Osteoblast (primary cell): ENCODE measurements around the gene CHST15. TPM values are rescaled to one million over a fixed set of nuclear protein-coding genes. Genes with fewer than 3 reads are reported as not detected.

Experiments used
- DNase-seq: peaks from one replicate; pipeline ENCODE4 v3.0.0; 2011; ENCODE audit warnings: low spot score, mixed read lengths; ENCODE audit not compliant: insufficient read length; ENCODE audit errors: missing footprints
- H2AFZ ChIP-seq: 2 replicates; pipeline ENCODE4 v1.6.0; 2011; ENCODE audit warnings: mild to moderate bottlenecking, low read length
- H3K27ac ChIP-seq: 2 replicates; pipeline ENCODE4 v1.5.1; 2011; ENCODE audit warnings: mild to moderate bottlenecking, low read depth, low read length, moderate library complexity
- H3K27me3 ChIP-seq: 2 replicates; pipeline ENCODE4 v1.6.0; 2012; ENCODE audit warnings: mild to moderate bottlenecking, control low read depth, inconsistent platforms, low read length, moderate library complexity; ENCODE audit not compliant: insufficient read depth
- H3K36me3 ChIP-seq: 2 replicates; pipeline ENCODE4 v1.5.1; 2011; ENCODE audit warnings: mild to moderate bottlenecking, low read length, control low read depth, moderate library complexity; ENCODE audit not compliant: insufficient read depth
- H3K4me1 ChIP-seq: 2 replicates; pipeline ENCODE4 v1.5.1; 2011; ENCODE audit warnings: mild to moderate bottlenecking, low read length, control low read depth, moderate library complexity; ENCODE audit not compliant: insufficient read depth
- H3K4me2 ChIP-seq: 2 replicates; pipeline ENCODE4 v1.6.0; 2011; ENCODE audit warnings: mild to moderate bottlenecking, low read length; ENCODE audit not compliant: insufficient read depth
- H3K4me3 ChIP-seq: fragments of 200-600 bp; sonication (generic); 3 replicates; pipeline ENCODE4 v1.5.1; 2012; ENCODE audit warnings: mild to moderate bottlenecking, low read length, inconsistent platforms; ENCODE audit not compliant: insufficient read depth
- H3K79me2 ChIP-seq: 2 replicates; pipeline ENCODE4 v1.6.0; 2012; ENCODE audit warnings: mild to moderate bottlenecking, low read length, control low read depth, inconsistent platforms; ENCODE audit not compliant: insufficient read depth
- H3K9me3 ChIP-seq: 2 replicates; pipeline ENCODE4 v1.5.1; 2011; ENCODE audit warnings: low read depth, low read length, control low read depth
- H4K20me1 ChIP-seq: 2 replicates; pipeline ENCODE4 v1.6.0; 2012; ENCODE audit warnings: mild to moderate bottlenecking, low read length, control low read depth; ENCODE audit not compliant: insufficient read depth
- total RNA-seq: library from RNA; depleted of rRNA; stranded (reverse); fragments of >200 nt; gene quantifications from 2 replicates; pipeline ENCODE4 v1.2.3, GENCODE V29; 2012
- TF ChIP-seq, protein P1 (sequence below): IDR thresholded peaks from 2 replicates; pipeline ENCODE4 v1.5.1; 2011; ENCODE audit warnings: mild to moderate bottlenecking, low read depth, low read length, moderate library complexity; ENCODE audit errors: extremely low read depth

CHST15 gene
- total RNA-seq, 1 donor = 22.8 TPM

DNA sequence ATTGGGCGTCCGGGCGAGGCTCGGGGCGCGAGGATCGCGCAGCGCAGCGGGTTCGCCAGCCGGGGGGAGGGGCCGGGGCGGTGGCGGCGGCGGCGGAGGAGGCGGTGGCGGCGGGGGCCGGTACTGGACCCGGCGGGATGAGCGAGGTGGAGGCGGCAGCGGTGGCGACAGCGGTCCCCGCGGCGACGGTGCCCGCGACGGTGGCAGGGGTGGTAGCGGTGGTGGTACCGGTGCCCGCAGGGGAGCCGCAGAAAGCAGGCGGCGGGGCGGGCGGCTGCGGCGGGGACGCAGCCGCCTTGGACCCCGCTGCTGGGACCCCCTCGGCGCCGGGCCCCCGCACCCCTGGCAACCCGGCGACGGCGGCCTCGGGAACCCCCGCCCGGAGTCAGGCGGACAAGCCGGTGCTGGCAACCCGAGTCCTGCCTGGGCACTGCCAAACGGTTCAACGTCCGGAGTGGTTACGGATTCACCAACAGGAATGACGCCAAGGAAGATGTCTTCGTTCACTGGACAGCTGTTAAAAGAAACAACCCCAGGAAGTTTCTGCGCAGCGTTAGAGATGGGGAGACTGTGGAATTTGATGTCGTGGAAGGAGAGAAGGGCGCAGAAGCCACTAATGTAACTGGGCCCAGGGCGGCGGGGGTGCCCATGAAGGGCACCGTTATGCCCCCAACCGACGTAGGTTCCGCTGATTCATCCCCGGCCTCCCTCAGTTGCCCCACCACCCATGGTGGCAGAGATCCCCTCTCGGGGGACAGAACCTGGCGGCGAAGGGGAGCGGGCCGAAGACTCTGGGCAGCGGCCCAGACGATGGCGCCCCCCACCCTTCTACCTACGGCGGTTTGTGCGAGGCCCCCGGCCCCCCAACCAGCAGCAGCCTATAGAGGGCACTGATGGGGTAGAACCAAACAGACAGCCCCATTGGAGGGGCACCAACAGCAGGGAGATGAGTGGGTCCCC, 101.5 kb downstream of the CHST15 start:
- Histone ChIP-seq H3K4me1 (peaks cover 22% of the 10 kb centered on the region), H3K4me3 (peak overlapping the region; percentile 47), H3K36me3 (no peaks in the 10 kb centered on the region), H3K27me3 (peaks cover 40% of the 10 kb centered on the region), H2AFZ (no peak overlapping the region), H3K4me2 (no peak overlapping the region), H3K27ac (no peak overlapping the region), H3K79me2 (no peaks in the 10 kb centered on the region), H3K9me3 (no peaks in the 10 kb centered on the region), H4K20me1 (no peaks in the 10 kb centered on the region)
- peak; percentile 81 for DNase-seq
- TF ChIP-seq, protein P1, sequence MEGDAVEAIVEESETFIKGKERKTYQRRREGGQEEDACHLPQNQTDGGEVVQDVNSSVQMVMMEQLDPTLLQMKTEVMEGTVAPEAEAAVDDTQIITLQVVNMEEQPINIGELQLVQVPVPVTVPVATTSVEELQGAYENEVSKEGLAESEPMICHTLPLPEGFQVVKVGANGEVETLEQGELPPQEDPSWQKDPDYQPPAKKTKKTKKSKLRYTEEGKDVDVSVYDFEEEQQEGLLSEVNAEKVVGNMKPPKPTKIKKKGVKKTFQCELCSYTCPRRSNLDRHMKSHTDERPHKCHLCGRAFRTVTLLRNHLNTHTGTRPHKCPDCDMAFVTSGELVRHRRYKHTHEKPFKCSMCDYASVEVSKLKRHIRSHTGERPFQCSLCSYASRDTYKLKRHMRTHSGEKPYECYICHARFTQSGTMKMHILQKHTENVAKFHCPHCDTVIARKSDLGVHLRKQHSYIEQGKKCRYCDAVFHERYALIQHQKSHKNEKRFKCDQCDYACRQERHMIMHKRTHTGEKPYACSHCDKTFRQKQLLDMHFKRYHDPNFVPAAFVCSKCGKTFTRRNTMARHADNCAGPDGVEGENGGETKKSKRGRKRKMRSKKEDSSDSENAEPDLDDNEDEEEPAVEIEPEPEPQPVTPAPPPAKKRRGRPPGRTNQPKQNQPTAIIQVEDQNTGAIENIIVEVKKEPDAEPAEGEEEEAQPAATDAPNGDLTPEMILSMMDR = no peak

DNA sequence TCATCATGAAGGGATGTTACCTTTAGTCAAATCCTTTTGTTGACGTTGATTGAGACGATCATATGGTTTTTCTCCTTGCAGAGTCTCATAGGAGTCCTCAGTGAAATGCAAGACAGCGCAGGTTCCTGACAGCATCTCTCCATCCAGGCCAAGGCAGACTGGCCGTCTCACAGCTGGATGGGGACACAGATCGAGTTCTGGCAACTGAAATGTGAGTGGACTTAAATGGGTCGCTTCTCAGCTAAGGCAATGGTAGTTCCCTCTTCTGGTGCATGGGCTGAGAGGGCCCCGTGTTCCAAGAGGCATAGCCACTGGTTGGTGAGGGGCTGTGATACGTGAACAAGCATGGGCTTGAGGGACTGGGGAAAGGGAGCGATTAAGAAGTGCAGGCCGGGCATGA, 102.5 kb downstream of the CHST15 start:
- TF ChIP-seq, protein P1 = no peak
- Histone ChIP-seq H2AFZ (no peak overlapping the region), H4K20me1 (no peaks in the 10 kb centered on the region), H3K4me2 (no peak overlapping the region), H3K36me3 (no peaks in the 10 kb centered on the region), H3K4me3 (no peak overlapping the region), H3K27ac (no peak overlapping the region), H3K9me3 (no peaks in the 10 kb centered on the region), H3K27me3 (peaks cover 40% of the 10 kb centered on the region), H3K4me1 (peaks cover 12% of the 10 kb centered on the region), H3K79me2 (no peaks in the 10 kb centered on the region)
- no peak for DNase-seq

DNA sequence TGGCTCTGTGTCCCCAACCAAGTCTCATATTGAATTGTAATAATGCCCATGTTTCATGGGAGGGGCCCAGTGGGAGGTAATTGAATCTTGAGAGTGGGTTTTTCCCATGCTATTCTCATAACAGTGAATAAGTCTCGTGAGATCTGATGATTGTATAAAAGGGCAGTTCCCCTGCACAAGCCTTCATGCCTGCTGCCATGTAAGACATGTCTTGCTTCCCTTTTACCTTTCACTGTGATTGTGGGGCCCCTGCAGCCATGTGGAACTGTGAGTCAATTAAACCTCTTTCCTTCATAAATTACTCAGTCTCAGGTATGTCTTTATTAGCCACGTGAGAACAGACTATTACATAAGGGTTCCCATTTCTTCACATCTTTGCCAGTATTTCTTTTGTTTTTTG, 104.7 kb downstream of the CHST15 start:
- Histone ChIP-seq H3K9me3 (no peaks in the 10 kb centered on the region), H2AFZ (no peak overlapping the region), H3K36me3 (no peaks in the 10 kb centered on the region), H3K4me1 (no peaks in the 10 kb centered on the region), H3K27ac (no peak overlapping the region), H3K79me2 (no peaks in the 10 kb centered on the region), H3K4me2 (no peak overlapping the region), H3K27me3 (peaks cover 32% of the 10 kb centered on the region), H4K20me1 (no peaks in the 10 kb centered on the region), H3K4me3 (no peak overlapping the region)
- no peak for DNase-seq
- TF ChIP-seq, protein P1 = no peak

DNA sequence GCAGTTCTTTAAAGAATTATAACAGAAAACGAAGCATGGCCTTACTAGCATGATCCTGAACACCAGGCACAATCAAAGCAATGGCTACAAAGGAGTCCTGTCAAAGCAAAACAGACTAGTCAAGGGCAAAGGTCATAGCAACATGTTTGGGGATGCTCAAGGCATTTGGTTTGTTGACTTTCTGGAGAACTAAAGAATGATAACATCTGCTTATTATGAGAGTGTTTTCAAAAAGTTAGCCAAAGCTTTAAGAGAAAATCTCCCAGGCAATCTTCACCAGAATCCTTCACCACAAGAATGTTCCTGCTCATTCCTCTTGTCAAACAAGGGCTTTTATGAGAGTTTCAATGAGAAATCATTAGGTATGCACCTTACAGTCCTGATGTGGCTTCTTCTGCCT, 106.7 kb downstream of the CHST15 start:
- no peaks in the 10 kb centered on the region for H4K20me1 ChIP-seq
- H3K4me3 ChIP-seq = no peak overlapping the region
- no peaks in the 10 kb centered on the region for H3K4me1 ChIP-seq
- no peak overlapping the region for H3K27ac ChIP-seq
- DNase-seq = no peak
- H3K36me3 ChIP-seq = no peaks in the 10 kb centered on the region
- H3K9me3 ChIP-seq = no peaks in the 10 kb centered on the region
- H3K79me2 ChIP-seq = no peaks in the 10 kb centered on the region
- no peak overlapping the region for H2AFZ ChIP-seq
- H3K4me2 ChIP-seq = no peak overlapping the region
- TF ChIP-seq, protein P1 = no peak
- peaks cover 21% of the 10 kb centered on the region for H3K27me3 ChIP-seq
